HG02588 (cell line): ENCODE measurements around the gene NMUR1.
A peak's percentile ranks its signal among the peaks of the same experiment; 100 is the strongest.

ENCODE experiments used
- ATAC-seq: cut with Tn5 transposase; IDR thresholded peaks from one replicate; pipeline ENCODE4 v1.9.1; 2021; ENCODE audit warnings: mild to moderate bottlenecking, moderate library complexity; ENCODE audit not compliant: unreplicated experiment

Gene NMUR1

DNA sequence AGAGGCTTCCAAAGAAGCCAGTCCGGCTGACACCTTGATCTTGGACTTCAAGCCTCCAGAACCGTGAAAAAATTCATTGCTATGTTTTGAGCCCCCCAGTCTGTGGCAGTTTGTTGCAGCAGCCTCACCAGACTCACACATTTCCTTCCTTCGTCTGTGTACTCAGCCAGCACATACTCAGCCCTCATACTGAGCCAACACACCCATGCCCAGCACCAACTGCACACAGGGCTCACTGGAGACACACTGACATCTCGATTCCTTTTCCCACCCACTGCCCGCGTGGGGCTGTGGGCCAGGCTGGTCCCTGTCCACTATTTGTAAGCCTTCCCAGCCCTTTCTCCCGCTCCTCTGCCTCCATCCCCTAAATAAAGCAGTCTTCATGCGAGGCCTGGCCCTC lies 24.1 kb upstream of the NMUR1 start:
- no peak for ATAC-seq

DNA sequence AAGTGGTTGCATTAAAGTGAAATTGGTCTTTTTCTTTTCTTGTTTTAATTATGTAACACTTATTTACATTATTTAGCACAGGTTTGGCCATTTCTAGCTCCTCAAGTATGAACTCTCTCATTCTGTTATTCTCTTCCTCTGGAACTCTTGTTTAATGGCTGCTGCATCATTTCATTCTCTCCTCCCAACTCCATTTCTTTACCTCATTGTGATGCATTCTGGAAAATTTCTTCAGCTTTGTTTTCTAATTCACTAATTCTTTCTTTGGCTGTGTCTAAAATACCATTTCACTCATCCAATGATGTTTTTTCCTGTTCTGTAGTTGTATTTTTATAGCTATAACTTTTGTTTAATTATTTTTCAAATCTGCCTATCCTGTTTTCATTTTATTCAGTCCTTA lies 22.5 kb upstream of the NMUR1 start:
- ATAC-seq: no peak

DNA sequence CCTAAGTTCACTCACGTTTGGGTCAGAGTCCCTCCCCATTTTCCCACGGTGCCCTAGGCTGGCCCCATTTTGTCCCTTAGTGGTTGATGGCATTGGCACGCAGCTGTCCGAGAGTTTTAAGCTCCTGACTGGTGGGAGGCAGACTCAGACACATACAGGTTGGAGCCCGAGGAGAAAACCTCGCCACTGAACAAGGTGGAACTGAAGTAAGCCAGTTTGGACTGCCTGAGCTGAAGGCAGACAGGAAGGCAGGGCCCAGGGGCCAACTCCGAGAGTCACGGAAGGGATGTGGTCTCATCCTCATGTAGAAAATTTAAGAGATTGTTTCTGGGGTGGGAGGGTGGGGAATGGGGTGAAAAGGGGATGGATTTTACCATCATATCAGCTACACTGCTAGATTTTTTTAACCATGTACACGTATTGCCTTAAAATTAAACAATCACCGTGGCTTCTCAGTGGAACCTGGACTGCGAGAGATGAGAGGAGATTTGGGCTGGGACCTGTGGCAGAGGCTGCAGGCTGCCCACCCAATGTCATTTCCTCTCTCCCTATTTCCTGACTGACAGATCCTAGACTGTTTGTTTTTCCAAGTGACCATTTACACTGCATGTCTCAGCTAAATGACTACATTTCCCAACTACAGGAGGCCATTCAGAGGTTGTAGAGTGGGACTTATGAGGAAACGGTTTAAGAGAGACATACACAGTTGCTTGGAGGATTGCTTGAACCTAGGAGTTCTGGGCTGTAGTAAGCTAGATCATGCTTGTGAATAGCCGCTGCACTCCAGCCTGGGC lies 19.4 kb upstream of the NMUR1 start:
- no peak for ATAC-seq

DNA sequence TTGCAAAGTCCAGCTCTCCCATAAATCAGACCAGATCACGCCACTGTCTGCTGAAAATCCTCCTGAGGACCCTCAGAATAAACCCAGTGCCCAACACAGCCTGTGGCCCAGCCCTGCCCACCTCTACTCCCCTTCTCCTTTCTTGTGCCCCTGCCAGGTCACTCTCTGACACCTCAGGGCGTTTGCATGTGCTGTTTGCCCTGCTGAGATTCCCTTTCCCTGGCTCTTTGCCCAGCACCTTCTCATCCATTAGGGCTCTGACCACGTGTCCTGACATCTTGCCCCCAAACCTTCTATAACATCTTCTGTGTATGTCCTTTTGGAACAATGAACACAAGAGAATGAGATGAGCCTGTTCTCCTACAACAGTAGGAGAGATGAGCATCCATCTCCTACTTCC lies 18.5 kb upstream of the NMUR1 start:
- no peak for ATAC-seq

DNA sequence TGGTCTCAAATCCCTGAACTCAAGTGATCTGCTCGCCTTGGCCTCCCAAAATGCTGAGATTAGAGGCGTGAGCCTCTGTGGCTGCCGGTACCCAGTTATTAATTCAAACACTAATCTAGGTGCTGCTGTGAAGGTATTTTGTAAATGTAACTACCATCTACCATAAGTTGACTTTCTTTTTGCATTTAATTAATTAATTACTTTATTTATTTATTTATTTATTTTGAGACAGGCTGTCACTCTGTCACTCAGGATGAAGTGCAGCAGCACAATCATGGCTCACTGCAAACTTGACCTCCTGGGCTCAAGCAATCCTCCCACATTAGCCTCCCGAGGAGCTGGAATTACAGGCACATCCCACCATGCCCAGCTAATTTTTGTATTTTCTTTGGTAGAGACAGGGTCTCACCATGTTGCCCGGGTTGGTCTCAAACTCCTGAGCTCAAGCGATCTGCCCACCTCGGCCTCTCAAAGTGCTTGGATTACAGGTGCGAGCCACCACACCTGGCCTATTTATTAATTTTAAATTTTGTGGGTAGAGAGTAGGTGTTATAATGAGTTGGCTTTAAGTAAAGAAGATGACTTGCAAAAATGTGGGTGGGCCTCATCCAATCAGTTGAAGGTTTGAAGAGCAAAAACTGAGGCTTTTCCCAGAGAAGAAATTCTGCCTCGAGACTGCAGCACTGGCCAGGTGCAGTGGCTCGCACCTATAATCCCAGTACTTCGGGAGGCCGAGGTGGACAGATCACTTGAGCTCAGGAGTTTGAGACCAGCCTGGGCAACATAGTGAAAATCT lies 17.3 kb upstream of the NMUR1 start:
- no peak for ATAC-seq

DNA sequence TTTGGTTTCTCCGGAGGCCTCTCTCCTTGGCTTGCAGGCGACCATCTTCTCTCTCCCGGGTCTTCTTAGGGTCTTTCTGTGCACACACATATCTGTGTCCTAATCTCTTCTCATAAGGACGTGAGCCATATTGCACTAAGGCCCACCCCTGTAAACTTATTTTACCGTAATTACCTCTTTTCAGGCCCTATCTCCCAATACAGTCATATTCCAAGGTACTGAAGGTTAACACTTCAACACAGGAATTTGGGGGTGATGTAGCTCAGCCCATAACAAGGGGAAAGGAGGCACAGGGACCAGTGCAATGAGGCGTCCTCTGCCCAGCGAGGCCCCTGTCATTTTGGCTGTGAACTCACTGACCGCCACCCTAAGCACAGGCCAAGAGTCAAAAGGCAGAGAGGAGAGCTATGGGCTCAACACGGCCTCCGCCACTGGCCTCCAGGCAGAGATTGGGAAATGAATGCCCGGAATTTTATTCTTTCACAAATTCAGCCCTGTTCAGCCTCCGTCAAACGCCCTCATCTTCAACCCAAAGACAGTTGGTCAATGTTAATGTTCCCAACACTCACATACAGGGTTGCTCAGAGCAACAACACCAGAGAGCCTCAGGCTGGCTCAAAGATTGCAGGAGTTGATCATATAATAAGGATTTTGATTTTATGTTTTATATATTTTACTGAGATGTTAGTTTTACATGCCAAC lies 15.9 kb upstream of the NMUR1 start:
- ATAC-seq: no peak

DNA sequence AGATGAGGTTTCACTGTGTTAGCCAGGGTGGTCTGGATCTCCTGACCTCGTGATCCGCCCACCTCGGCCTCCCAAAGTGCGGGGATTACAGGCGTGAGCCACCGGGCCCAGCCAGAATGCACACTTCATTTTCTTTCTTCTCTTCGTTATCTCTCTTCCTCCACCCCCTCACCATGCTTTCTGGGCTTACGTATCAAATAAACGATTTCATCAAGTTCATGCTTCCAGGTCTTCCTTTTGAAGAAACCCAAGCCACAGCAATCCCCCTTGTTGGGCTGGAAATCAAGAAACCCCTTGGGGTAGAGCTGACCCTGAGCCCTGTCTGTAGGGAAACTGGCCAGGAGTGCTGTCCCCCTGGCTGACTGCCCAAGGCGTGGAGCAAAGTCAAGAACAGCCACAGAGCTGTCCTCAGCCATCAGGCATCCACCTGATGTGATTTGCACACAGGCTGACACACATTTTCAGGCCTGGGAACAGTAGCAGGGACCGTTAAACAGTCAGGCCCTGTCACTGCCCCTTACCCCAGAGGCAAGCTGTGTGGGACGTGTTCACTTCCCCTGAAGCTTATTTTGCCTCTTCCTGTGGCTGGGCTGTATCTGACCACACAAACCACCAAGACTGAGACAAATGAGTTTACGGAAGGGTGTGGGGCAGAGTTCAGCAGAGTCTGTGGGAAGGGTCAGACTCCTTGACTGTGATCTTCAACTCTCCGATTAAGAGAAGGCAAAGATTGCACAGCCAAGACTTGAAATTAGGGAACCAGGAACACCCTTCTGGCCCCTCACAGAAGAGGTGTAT lies 15.1 kb upstream of the NMUR1 start:
- ATAC-seq: peak; percentile 98

DNA sequence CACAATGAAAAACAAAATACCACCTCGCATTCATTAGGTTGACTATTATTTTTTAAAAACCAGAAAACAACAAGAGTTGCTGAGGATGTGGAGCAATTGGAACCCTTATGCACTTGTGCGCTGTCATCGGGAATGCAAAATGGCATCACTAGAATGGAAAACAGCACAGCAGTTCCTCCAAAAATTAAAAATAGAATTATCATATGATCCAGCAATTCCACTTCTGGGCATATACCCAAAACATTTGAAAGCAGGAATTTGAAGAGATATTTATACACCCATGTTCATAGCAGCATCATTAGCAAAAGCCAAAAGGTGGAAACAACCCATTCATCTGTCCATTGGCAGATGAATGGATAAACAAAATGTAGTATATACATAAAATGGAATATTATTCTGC lies 11.9 kb upstream of the NMUR1 start:
- ATAC-seq: no peak

DNA sequence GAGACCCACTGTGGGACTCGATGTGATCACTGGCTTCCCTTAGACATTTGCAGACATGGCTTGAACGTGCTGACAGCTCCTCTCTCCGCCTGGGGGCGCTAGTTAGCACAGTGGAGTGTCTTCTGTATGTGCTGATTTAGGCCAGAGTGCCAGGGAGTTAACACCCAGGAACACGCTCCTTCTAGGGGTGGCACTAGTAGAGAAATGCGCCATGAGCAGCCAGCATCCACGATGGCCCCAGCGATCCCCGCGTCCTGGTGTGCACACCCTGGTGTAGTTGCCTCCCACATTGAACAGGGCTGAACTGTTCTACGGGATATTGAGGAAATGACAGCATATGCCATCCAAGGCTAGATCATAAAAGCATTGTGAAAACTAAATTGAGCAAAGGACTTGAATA lies 11.4 kb upstream of the NMUR1 start:
- ATAC-seq: no peak

DNA sequence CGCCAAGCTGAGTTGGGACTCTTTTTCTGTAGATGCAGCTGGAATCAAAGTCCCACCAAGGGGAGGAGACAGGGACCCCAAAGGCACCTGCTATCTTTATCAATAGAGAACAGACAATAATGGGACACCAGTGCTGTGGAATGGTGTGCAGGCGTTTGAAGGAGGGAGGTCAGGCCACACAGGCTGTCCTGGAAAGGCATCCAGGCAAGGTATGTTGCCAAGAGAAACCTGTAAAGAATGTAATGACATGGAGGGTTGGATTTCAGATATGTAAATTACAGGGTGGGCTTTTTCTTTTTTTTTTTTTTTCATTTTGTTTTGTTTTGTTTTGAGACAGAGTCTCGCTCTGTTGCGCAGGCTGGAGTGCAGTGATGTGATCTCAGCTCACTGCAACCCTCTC lies 9.7 kb upstream of the NMUR1 start:
- no peak for ATAC-seq

DNA sequence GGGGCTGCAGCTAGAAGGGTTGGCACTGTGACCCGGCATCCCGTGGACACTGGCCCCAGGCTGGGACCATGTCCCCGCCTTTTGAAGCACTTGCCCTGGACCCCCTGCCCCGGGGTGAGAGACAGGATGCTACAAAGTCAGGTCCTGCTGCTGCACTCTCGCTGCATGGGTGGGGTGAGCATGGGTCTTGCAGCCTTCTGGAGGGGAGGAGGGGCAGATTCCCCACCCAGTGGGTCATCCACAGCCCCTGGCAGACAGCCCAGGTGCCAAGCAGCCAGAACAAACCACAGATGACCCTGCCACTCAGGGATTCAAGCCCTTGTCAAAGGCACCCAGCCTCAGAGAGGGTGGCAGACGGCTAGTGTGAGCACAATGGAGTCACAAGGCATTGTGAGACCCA lies 5.7 kb upstream of the NMUR1 start:
- no peak for ATAC-seq

DNA sequence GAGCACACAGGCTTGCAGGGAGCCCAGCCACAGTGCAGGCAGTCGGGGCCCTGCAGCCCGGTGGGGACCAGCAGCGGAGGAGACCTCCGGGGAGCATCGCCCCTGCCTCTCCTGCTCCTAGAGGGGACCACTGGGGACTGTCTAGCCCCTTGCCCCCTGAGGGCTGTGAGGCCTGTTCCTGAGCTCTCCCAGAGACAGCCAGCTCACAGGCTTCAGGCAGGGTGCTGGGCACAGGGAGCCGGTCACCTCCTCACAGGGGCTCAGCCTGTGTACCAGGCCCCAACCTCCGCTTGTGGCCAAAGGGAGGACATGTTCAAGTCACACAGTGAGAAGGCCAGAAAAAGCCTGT lies 3.5 kb upstream of the NMUR1 start:
- ATAC-seq: no peak

DNA sequence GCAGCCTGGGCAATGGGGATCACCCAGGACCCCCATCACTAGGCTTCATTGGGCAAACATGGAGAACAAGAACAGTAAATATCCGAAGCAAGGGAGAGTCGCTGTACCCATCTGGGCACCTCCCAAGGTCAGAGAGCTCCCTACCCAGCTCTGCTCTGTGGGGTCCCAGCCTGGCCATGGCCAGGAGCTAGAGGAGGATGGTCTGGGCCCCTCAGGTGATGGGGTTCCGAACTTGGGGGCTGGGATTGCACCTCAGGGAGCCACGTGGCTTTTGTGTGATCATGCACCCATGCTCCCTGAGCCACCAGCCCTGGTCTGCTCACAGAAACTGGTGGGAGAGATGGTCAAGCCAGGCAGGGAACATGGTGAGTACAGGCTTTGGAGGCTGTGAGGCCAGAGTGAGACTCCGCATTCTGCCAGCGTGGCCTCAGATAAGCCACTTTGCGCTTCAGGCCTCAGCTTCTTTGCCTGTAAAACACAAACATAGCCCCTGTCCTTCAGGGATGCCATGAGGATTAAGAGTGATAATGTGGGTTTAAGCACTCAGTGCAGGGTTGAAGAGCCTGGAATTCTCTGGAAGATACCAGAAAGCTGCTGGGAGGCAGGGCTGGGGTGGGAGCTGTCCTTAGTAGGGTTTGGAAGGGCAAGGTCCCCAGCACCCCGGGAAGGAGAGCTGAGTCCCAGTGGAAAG lies 3.0 kb upstream of the NMUR1 start:
- no peak for ATAC-seq

DNA sequence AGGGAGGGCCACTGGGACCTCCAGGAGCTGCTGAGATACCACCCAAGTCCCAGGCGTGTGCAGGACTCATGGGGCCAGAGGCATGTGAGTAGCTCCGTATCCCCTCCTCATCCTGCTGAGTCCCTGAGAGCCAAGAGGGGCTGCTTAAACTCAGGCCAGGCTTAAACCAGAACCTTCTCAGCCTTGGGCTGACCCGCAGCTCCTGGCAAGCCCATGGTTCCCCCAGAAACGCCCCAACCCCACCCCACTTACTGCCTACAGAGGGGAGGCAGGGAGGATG lies 2.5 kb upstream of the NMUR1 start:
- ATAC-seq: no peak

DNA sequence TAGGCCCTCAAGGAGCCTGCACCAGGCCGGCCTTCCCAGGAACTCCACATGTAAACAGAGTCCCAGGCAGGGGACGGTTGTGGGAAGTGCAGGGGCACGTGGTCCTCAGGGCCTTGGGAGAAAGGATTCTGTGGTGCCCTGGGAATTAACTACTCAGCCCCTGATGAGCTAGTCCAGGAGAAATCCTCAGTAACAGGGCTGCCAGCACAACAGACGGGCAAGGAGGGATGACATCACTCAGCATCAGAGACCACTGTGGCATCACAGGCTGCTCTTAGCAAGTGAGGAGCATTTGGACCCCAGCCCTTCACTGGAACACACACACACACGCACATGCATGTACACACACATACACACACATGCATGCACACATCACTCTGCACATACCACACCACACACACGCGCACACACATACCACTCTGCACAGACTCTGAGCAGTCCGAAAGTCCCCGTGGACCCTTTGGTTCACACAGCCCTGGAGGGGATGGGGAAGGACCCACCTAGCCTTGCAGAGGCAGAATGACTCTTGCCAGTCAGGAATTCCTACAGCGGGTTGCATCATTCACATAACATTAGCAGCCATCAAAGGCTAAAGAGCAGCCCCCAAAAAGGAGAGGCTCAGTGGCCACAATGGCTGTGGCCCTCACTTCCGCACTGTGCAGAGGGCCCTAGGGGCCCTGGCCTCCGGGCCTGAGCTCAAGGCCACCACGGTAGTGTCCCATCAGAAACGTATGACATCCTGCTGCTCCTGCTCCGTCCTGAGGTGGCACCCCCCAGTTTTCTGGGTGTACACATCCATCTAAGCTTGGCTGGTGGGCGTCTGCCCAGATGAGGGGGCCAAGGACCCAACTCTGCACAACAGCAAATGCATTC lies 1.9 kb upstream of the NMUR1 start:
- ATAC-seq: no peak

DNA sequence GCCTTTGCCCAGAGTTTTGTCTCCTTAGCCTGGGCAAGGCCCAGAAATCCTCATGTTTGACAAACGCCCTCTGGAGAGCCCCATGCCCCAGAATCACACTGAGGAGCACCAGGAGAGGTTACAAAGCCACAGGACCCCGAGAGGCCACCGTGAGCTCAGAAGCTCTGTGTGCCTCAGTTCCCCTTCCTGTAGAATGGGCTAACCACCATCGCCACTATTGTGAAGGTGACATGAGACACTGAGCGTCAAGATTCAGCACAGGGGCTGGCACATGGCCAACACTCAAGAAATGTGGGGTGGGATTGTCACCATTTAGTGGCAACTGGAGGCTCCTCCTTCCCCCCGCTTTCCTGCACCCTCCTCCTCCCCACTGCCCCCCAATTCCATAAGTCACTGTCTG lies 1.2 kb upstream of the NMUR1 start:
- ATAC-seq: no peak

DNA sequence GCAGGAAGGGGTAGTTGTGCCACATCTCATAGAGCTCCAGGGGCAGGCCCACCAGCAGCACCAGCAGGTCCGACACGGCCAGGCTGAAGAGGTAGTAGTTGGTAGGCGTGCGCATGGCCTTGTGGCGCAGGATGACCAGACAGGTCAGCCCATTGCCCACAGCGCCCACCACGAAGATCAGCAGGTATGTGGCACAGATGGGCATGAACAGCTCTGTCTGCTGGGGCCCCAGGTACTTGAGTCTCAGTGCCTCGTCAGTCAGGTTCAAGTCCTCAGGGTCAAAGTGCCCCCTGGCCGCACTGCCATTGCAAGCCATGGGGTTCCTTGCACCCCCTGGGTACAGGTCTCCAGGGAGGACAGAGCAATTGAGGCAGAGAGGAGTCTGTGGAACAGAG lies 1.6 kb downstream of the NMUR1 start:
- no peak for ATAC-seq

DNA sequence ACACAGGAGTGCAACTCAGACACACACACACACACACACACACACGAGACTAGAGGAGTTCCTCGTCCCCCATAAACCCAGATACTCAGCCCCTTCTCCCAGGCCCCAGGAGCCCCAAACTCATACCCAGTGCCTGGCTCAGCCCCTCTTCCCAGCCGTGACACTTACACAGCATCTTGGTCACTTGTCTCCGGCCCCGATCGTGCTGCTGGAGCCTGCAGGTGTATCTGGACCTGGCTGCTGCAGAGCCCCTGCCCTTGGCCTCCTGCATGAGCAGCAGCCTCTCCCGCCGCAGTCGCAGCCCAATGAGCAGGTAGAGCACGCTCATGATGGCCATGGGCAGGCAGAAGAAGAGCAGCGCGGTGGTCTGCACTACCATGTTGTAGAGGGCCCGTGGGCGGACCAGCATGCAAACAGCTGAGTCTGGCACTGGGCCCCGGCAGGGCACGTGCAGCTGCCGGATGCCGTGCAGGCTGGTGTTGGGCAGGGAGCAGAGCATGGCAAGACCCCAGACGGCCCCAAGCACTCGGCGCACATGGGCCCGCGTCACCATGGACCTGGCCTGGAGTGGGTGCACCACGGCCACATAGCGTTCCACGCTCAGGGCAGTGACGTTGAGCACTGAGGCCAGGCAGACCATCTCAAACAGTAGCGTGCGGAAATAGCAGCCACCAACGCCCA lies 2.1 kb downstream of the NMUR1 start:
- no peak for ATAC-seq

DNA sequence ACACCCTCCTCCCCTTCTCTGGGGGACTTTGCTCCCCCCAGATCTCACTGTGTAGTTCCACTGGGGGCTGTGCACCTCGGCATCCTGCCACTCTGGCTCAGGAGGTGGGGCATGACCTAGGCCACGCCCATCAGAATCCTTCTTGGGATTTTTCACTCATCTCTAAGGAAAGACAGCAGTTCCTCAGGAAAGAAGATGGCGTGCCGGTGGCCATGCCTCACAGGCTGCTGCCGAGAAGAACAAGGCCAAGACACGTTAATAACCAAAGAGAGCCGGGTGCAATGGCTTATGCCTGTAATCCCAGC lies 3.2 kb downstream of the NMUR1 start:
- ATAC-seq: no peak
